Mesenchymal stem cell (in vitro differentiated cells and primary cell): ENCODE measurements around the gene UBASH3B.

Experiments
- DNase-seq: peaks from one replicate; pipeline ENCODE4 v3.0.0-alpha.2; 2013
- H2AFZ ChIP-seq: one replicate; pipeline ENCODE4 v1.6.1; 2013; ENCODE audit warnings: low read depth, mild to moderate bottlenecking, control low read depth, inconsistent platforms, low read length, moderate library complexity
- H2AK5ac ChIP-seq: 2 replicates; pipeline ENCODE4 v1.6.1; 2013; ENCODE audit warnings: low read length, moderate library complexity, mild to moderate bottlenecking, inconsistent platforms; ENCODE audit not compliant: severe bottlenecking
- H2BK120ac ChIP-seq: one replicate; pipeline ENCODE4 v1.6.1; 2013; ENCODE audit warnings: low read depth, mild to moderate bottlenecking, inconsistent platforms, low read length, moderate library complexity
- H2BK12ac ChIP-seq, 2 experiments: one replicate each; pipeline ENCODE4 v1.6.1; 2013; ENCODE audit warnings: inconsistent platforms in 2 of 2, low read length in 2 of 2, mild to moderate bottlenecking in 2 of 2, moderate library complexity in 2 of 2, control low read depth in 1 of 2
- H2BK15ac ChIP-seq: one replicate; pipeline ENCODE4 v1.6.1; 2013; ENCODE audit warnings: mild to moderate bottlenecking, low read depth, inconsistent platforms; ENCODE audit not compliant: poor library complexity, severe bottlenecking
- H2BK5ac ChIP-seq: 2 replicates; pipeline ENCODE4 v1.6.1; 2013; ENCODE audit warnings: low read depth, mild to moderate bottlenecking, low read length, control low read depth, inconsistent platforms; ENCODE audit not compliant: poor library complexity, severe bottlenecking
- H3K14ac ChIP-seq, 2 experiments: one replicate each; pipeline ENCODE4 v1.6.1; 2013; ENCODE audit warnings: inconsistent platforms in 2 of 2, low read length in 2 of 2, control low read depth in 1 of 2, mild to moderate bottlenecking in 1 of 2, moderate library complexity in 1 of 2
- H3K18ac ChIP-seq, 2 experiments: one replicate each; pipeline ENCODE4 v1.6.1; 2013; ENCODE audit warnings: inconsistent platforms in 2 of 2, low read length in 2 of 2, control low read depth in 1 of 2, low read depth in 1 of 2, mild to moderate bottlenecking in 1 of 2
- H3K23ac ChIP-seq, 2 experiments: one replicate each; pipeline ENCODE4 v1.6.1; 2013; ENCODE audit warnings: inconsistent platforms in 2 of 2, low read length in 2 of 2, mild to moderate bottlenecking in 2 of 2, moderate library complexity in 2 of 2, control low read depth in 1 of 2
- H3K27ac ChIP-seq: 2 replicates; pipeline ENCODE4 v1.5.1; 2013; ENCODE audit warnings: mild to moderate bottlenecking, moderate library complexity, low read length, control low read depth, inconsistent platforms; ENCODE audit not compliant: poor library complexity, severe bottlenecking
- H3K27me3 ChIP-seq, 2 experiments: 2 replicates each; pipeline versions ENCODE4 v1.6.1 to v1.7.0; 2013; ENCODE audit warnings: low read length in 2 of 2, mild to moderate bottlenecking in 2 of 2, moderate library complexity in 2 of 2, control low read depth in 1 of 2, inconsistent platforms in 1 of 2; ENCODE audit not compliant: control insufficient read depth in 1 of 2, insufficient read depth in 1 of 2
- H3K36me3 ChIP-seq, 2 experiments: 2 replicates each; pipeline versions ENCODE4 v1.6.1 to v1.7.0; 2013; ENCODE audit warnings: low read length in 2 of 2, control low read depth in 1 of 2, inconsistent platforms in 1 of 2, low read depth in 1 of 2, mild to moderate bottlenecking in 1 of 2; ENCODE audit not compliant: insufficient read depth in 2 of 2, control insufficient read depth in 1 of 2
- H3K4ac ChIP-seq, 2 experiments: one replicate each; pipeline ENCODE4 v1.6.1; 2013; ENCODE audit warnings: inconsistent platforms in 2 of 2, low read length in 2 of 2, mild to moderate bottlenecking in 2 of 2, moderate library complexity in 2 of 2, control low read depth in 1 of 2, low read depth in 1 of 2
- H3K4me1 ChIP-seq: 2 replicates; pipeline ENCODE4 v1.6.1; 2013; ENCODE audit warnings: low read depth, low read length, control low read depth; ENCODE audit not compliant: control insufficient read depth, insufficient read depth
- H3K4me2 ChIP-seq: 2 replicates; pipeline ENCODE4 v1.6.1; 2013; ENCODE audit warnings: low read length, mild to moderate bottlenecking, inconsistent platforms; ENCODE audit not compliant: poor library complexity, severe bottlenecking
- H3K4me3 ChIP-seq, 2 experiments: 2 replicates each; pipeline versions ENCODE4 v1.5.1 to v1.7.0; 2013; ENCODE audit warnings: low read length in 2 of 2, mild to moderate bottlenecking in 2 of 2, control low read depth in 1 of 2, low read depth in 1 of 2; ENCODE audit not compliant: insufficient read depth in 1 of 2
- H3K79me1 ChIP-seq: replicated peaks from 2 replicates; pipeline ENCODE4 v1.6.1; 2013; ENCODE audit warnings: mild to moderate bottlenecking, control low read depth, low read length, inconsistent platforms; ENCODE audit not compliant: poor library complexity, severe bottlenecking
- H3K9ac ChIP-seq: 2 replicates; pipeline ENCODE4 v1.7.0; 2013; ENCODE audit warnings: mild to moderate bottlenecking, low read length, moderate library complexity
- H3K9me3 ChIP-seq: 2 replicates; pipeline ENCODE4 v1.7.0; 2013; ENCODE audit warnings: mild to moderate bottlenecking, low read length; ENCODE audit not compliant: control insufficient read depth
- H4K8ac ChIP-seq: one replicate; pipeline ENCODE4 v1.6.1; 2013; ENCODE audit warnings: inconsistent platforms, mild to moderate bottlenecking, low read length, moderate library complexity
- H4K91ac ChIP-seq: one replicate; pipeline ENCODE4 v1.6.1; 2013; ENCODE audit warnings: mild to moderate bottlenecking, low read length, inconsistent platforms
- WGBS: methylation state at CpG from one replicate; pipeline ENCODE4 v1.1.7; 2013; ENCODE audit warnings: mixed read lengths; 5-methylcytosine and 5-hydroxymethylcytosine counted together

UBASH3B gene

GRCh38 chr11:122789907-122790306, 134.4 kb downstream of the UBASH3B start:
- Histone ChIP-seq H4K8ac (no peak overlapping the region), H2AK5ac (no peak overlapping the region), H2BK12ac (no peak overlapping the region), H3K4me3 (no peak overlapping the region), H3K18ac (no peak overlapping the region), H3K4me2 (no peak overlapping the region), H3K23ac (no peak overlapping the region), H3K4me1 (peaks cover 10% of the 10 kb centered on the region), H3K27me3 (no peaks in the 10 kb centered on the region), H4K91ac (no peak overlapping the region), H3K27ac (no peak overlapping the region), H2BK120ac (no peak overlapping the region), H2BK15ac (no peak overlapping the region), H2BK5ac (no peak overlapping the region), H3K9ac (no peak overlapping the region), H3K14ac (no peak overlapping the region), H3K79me1 (peaks cover 27% of the 10 kb centered on the region), H2AFZ (no peak overlapping the region), H3K4ac (no peak overlapping the region), H3K36me3 (peaks cover 22 to 37% of the 10 kb centered on the region in 2 experiments), H3K9me3 (no peaks in the 10 kb centered on the region)
- DNase-seq, result no peak
- WGBS, result 94% methylated on average over 3 of the region's 3 CpGs

GRCh38 chr11:122791411-122791810, 135.9 kb downstream of the UBASH3B start:
- Histone ChIP-seq H2BK15ac (no peak overlapping the region), H3K9ac (peak overlapping the region; percentile 77), H2AK5ac (no peak overlapping the region), H2AFZ (no peak overlapping the region), H4K91ac (no peak overlapping the region), H3K4me3 (no peak overlapping the region), H3K14ac (no peak overlapping the region), H3K36me3 (peaks cover 30 to 38% of the 10 kb centered on the region in 2 experiments), H3K4me2 (no peak overlapping the region), H2BK5ac (no peak overlapping the region), H3K79me1 (peaks cover 26% of the 10 kb centered on the region), H3K27ac (peak overlapping the region; percentile 4), H3K9me3 (no peaks in the 10 kb centered on the region), H2BK12ac (peak overlapping the region in 1 of 2 experiments; percentile 75), H3K23ac (no peak overlapping the region), H3K27me3 (no peaks in the 10 kb centered on the region), H3K4me1 (peaks cover 8% of the 10 kb centered on the region), H3K18ac (peak overlapping the region in 1 of 2 experiments; percentile 53), H3K4ac (no peak overlapping the region), H2BK120ac (no peak overlapping the region), H4K8ac (no peak overlapping the region)
- peak; percentile 67 for DNase-seq
- 98% methylated on average over 2 of the region's 2 CpGs for WGBS

- Histone ChIP-seq H3K18ac (no peak overlapping the region), H3K27ac (peak overlapping the region; percentile 4), H3K4me1 (peaks cover 8% of the 10 kb centered on the region), H3K23ac (no peak overlapping the region), H2BK120ac (no peak overlapping the region), H4K91ac (no peak overlapping the region), H3K9me3 (no peaks in the 10 kb centered on the region), H3K36me3 (peaks cover 34 to 40% of the 10 kb centered on the region in 2 experiments), H2AFZ (no peak overlapping the region), H3K27me3 (no peaks in the 10 kb centered on the region), H3K9ac (peak overlapping the region; percentile 77), H3K14ac (no peak overlapping the region), H3K4me3 (no peak overlapping the region), H2AK5ac (no peak overlapping the region), H3K4me2 (no peak overlapping the region), H3K79me1 (peaks cover 26% of the 10 kb centered on the region), H2BK5ac (no peak overlapping the region), H2BK12ac (peak overlapping the region in 1 of 2 experiments; percentile 75), H4K8ac (no peak overlapping the region), H2BK15ac (no peak overlapping the region), H3K4ac (no peak overlapping the region)
- WGBS, result 25% methylated on average over 6 of the region's 8 CpGs
- peak; percentile 74 for DNase-seq
Measured at GRCh38 chr11:122791836-122792235, 136.3 kb downstream of the UBASH3B start.

- no peak overlapping the region for H2BK5ac ChIP-seq
- peaks cover 8% of the 10 kb centered on the region for H3K4me1 ChIP-seq
- no peak for DNase-seq
- no peak overlapping the region for H2BK12ac ChIP-seq
- H3K14ac ChIP-seq, result no peak overlapping the region
- H2BK15ac ChIP-seq, result no peak overlapping the region
- H4K8ac ChIP-seq, result no peak overlapping the region
- peaks cover 45 to 46% of the 10 kb centered on the region in 2 experiments for H3K36me3 ChIP-seq
- no peak overlapping the region for H3K4me3 ChIP-seq
- no peak overlapping the region for H3K9ac ChIP-seq
- no peaks in the 10 kb centered on the region for H3K27me3 ChIP-seq
- H3K18ac ChIP-seq, result no peak overlapping the region
- H2BK120ac ChIP-seq, result no peak overlapping the region
- H3K27ac ChIP-seq, result no peak overlapping the region
- no peak overlapping the region for H2AK5ac ChIP-seq
- H3K23ac ChIP-seq, result no peak overlapping the region
- no peak overlapping the region for H4K91ac ChIP-seq
- no peak overlapping the region for H2AFZ ChIP-seq
- peaks cover 22% of the 10 kb centered on the region for H3K79me1 ChIP-seq
- no peak overlapping the region for H3K4me2 ChIP-seq
- 86% methylated on average over 3 of the region's 3 CpGs for WGBS
- no peak overlapping the region for H3K4ac ChIP-seq
- no peaks in the 10 kb centered on the region for H3K9me3 ChIP-seq
Measured at GRCh38 chr11:122793515-122793914, 138.0 kb downstream of the UBASH3B start.
